Measurements from ENCODE around the gene STPG2.

STPG2 gene

GRCh38 chr4:97836662-97837061 is 306.6 kb downstream of the STPG2 start:
- no peak for DNase-seq (ENCODE audit: low read depth in 2 of 3, low spot score in 1 of 3)

- DNase-seq (ENCODE audit: low read depth in 2 of 3, low spot score in 1 of 3), result no peak
Observed at GRCh38 chr4:97828646-97829045, 314.6 kb downstream of the STPG2 start.

- no peak for DNase-seq (ENCODE audit: low read depth in 2 of 3, low spot score in 1 of 3)
Observed at GRCh38 chr4:97819294-97819693, 324.0 kb downstream of the STPG2 start.

- DNase-seq (ENCODE audit: low read depth in 2 of 3, low spot score in 1 of 3), result no peak
Observed at GRCh38 chr4:97812768-97813167, 330.5 kb downstream of the STPG2 start.

GRCh38 chr4:97786306-97786920 is 356.9 kb downstream of the STPG2 start:
- no peak for DNase-seq (ENCODE audit: low read depth in 2 of 3, low spot score in 1 of 3)

- no peak for DNase-seq (ENCODE audit: low read depth in 2 of 3, low spot score in 1 of 3)
Observed at GRCh38 chr4:97778174-97778573, 365.1 kb downstream of the STPG2 start.

- no peak for DNase-seq (ENCODE audit: low read depth in 2 of 3, low spot score in 1 of 3)
Observed at GRCh38 chr4:97774347-97774989, 368.8 kb downstream of the STPG2 start.

- DNase-seq (ENCODE audit: low read depth in 2 of 3, low spot score in 1 of 3), result no peak
Observed at GRCh38 chr4:97770222-97770621, 373.1 kb downstream of the STPG2 start.

- no peak for DNase-seq (ENCODE audit: low read depth in 2 of 3, low spot score in 1 of 3)
Observed at GRCh38 chr4:97762115-97762512, 381.2 kb downstream of the STPG2 start.

GRCh38 chr4:97761445-97762114 is 381.7 kb downstream of the STPG2 start:
- no peak for DNase-seq (ENCODE audit: low read depth in 2 of 3, low spot score in 1 of 3)

- no peak for DNase-seq (ENCODE audit: low read depth in 2 of 3, low spot score in 1 of 3)
Observed at GRCh38 chr4:97759785-97760184, 383.5 kb downstream of the STPG2 start.

- DNase-seq (ENCODE audit: low read depth in 2 of 3, low spot score in 1 of 3), result no peak
Observed at GRCh38 chr4:97752599-97752998, 390.7 kb downstream of the STPG2 start.

- DNase-seq (ENCODE audit: low read depth in 2 of 3, low spot score in 1 of 3), result no peak
Observed at GRCh38 chr4:97747945-97748344, 395.3 kb downstream of the STPG2 start.

GRCh38 chr4:97720869-97721432 is 422.3 kb downstream of the STPG2 start:
- DNase-seq (ENCODE audit: low read depth in 2 of 3, low spot score in 1 of 3), result no peak

- DNase-seq (ENCODE audit: low read depth in 2 of 3, low spot score in 1 of 3), result no peak
Observed at GRCh38 chr4:97691111-97691605, 452.1 kb downstream of the STPG2 start.

GRCh38 chr4:97670703-97671269 is 472.5 kb downstream of the STPG2 start:
- no peak for DNase-seq (ENCODE audit: low read depth in 2 of 3, low spot score in 1 of 3)

GRCh38 chr4:97665553-97665952 is 477.7 kb downstream of the STPG2 start:
- no peak for DNase-seq (ENCODE audit: low read depth in 2 of 3, low spot score in 1 of 3)

- no peak for DNase-seq (ENCODE audit: low read depth in 2 of 3, low spot score in 1 of 3)
Observed at GRCh38 chr4:97664741-97665140, 478.5 kb downstream of the STPG2 start.

- no peak for DNase-seq (ENCODE audit: low read depth in 2 of 3, low spot score in 1 of 3)
Observed at GRCh38 chr4:97662133-97662532, 481.1 kb downstream of the STPG2 start.

- DNase-seq (ENCODE audit: low read depth in 2 of 3, low spot score in 1 of 3), result no peak
Observed at GRCh38 chr4:97656044-97656720, 487.1 kb downstream of the STPG2 start.

GRCh38 chr4:97653701-97654100 is 489.6 kb downstream of the STPG2 start:
- DNase-seq (ENCODE audit: low read depth in 2 of 3, low spot score in 1 of 3), result no peak
